B cell (primary cell): Measurements from ENCODE around the gene CFAP53. TPM values are rescaled to one million over a fixed set of nuclear protein-coding genes. Genes with fewer than 3 reads are reported as not detected.

Source experiments
- ATAC-seq: fragments of 200-7000 bp; cut with Tn5 transposase; one replicate; pipeline ENCODE4 v1.10.0; 2021; ENCODE audit warnings: low read depth, mild to moderate bottlenecking, moderate number of reproducible peaks, moderate library complexity
- CTCF ChIA-PET: fragments of 350-600 bp; sonication (Branson Sonifier 250); formaldehyde crosslinking; loops from one replicate; lab custom pipeline; 2021; ENCODE audit warnings: antibody characterized with exemption, inconsistent platforms; lab: Charles Lee
- POLR2A ChIA-PET: fragments of 350-600 bp; sonication (Branson Sonifier 250); formaldehyde crosslinking; loops from one replicate; lab custom pipeline; 2021; ENCODE audit warnings: antibody characterized with exemption; lab: Charles Lee
- DNase-seq: peaks from one replicate; pipeline ENCODE4 v3.0.0; 2013
- H2AFZ ChIP-seq: 2 replicates; pipeline ENCODE4 v1.6.1; 2012; ENCODE audit warnings: mild to moderate bottlenecking, low read depth, low read length; ENCODE audit not compliant: insufficient read depth, poor library complexity, severe bottlenecking
- H3K27ac ChIP-seq, 2 donors: 1 replicate in 1 of 2; 2 replicates in 1 of 2; pipeline ENCODE4 v1.5.1; 2012 to 2013; ENCODE audit warnings: low read length in 2 of 2, mild to moderate bottlenecking in 2 of 2, moderate library complexity in 1 of 2
- H3K27me3 ChIP-seq, 4 experiments: fragments of 200-600 bp in 1 of 4; sonication (generic) in 1 of 4; replicated peaks in 1 of 4; 1 replicate in 2 of 4; 2 replicates in 2 of 4; pipeline versions ENCODE4 v1.6.1 to v1.7.0; 2013 to 2016; ENCODE audit warnings: low read length in 3 of 4, mild to moderate bottlenecking in 2 of 4, mixed read lengths in 1 of 4, moderate library complexity in 1 of 4; ENCODE audit not compliant: insufficient read depth in 4 of 4, control insufficient read depth in 3 of 4; ENCODE audit errors: control extremely low read depth in 1 of 4
- H3K36me3 ChIP-seq, 2 experiments: replicated peaks in 1 of 2; 1 replicate in 1 of 2; 2 replicates in 1 of 2; pipeline versions ENCODE4 v1.6.1 to v1.7.1; 2013; ENCODE audit warnings: low read length in 1 of 2; ENCODE audit not compliant: insufficient read depth in 2 of 2, control insufficient read depth in 1 of 2; ENCODE audit errors: control extremely low read depth in 1 of 2, extremely low read depth in 1 of 2
- H3K4me1 ChIP-seq, 2 donors: fragments of 200-600 bp in 1 of 2; sonication (generic) in 1 of 2; 1 replicate in 1 of 2; 2 replicates in 1 of 2; pipeline versions ENCODE4 v1.5.1 to v1.6.1; 2013 to 2017; ENCODE audit warnings: low read length in 2 of 2; ENCODE audit not compliant: control insufficient read depth in 2 of 2, insufficient read depth in 2 of 2
- H3K4me2 ChIP-seq: replicated peaks from 2 replicates; pipeline ENCODE3; 2012; ENCODE audit warnings: mild to moderate bottlenecking, low read depth, low read length; ENCODE audit not compliant: poor library complexity, severe bottlenecking
- H3K4me3 ChIP-seq, 5 experiments: fragments of 200-600 bp in 1 of 5; sonication (generic) in 1 of 5; 1 replicate in 3 of 5; 2 replicates in 2 of 5; pipeline versions ENCODE4 v1.5.1 to v1.7.0; 2011 to 2016; ENCODE audit warnings: low read length in 4 of 5, mild to moderate bottlenecking in 4 of 5, low read depth in 2 of 5, control low read depth in 1 of 5, moderate library complexity in 1 of 5; ENCODE audit not compliant: insufficient read depth in 1 of 5; ENCODE audit errors: control extremely low read depth in 1 of 5, extremely low read depth in 1 of 5
- H3K79me2 ChIP-seq: fragments of 200-600 bp; sonication (generic); one replicate; pipeline ENCODE4 v1.6.0; 2016; ENCODE audit warnings: low read length; ENCODE audit not compliant: control insufficient read depth, insufficient read depth
- H3K9ac ChIP-seq: fragments of 200-600 bp; sonication (generic); 2 replicates; pipeline ENCODE4 v1.6.1; 2017; ENCODE audit warnings: mild to moderate bottlenecking, low read length, moderate library complexity
- H3K9me3 ChIP-seq, 3 donors: one replicate each; pipeline versions ENCODE4 v1.6.1 to v1.7.1; 2013; ENCODE audit warnings: low read length in 2 of 3; ENCODE audit not compliant: control insufficient read depth in 2 of 3, insufficient read depth in 1 of 3; ENCODE audit errors: control extremely low read depth in 1 of 3
- H4K20me1 ChIP-seq: 2 replicates; pipeline ENCODE4 v1.6.0; 2012; ENCODE audit warnings: mild to moderate bottlenecking, low read length; ENCODE audit not compliant: insufficient read depth, control insufficient read depth, poor library complexity, severe bottlenecking
- H3K27ac Mint-ChIP-seq: one replicate; pipeline ENCODE4 v1.8.0; 2021; ENCODE audit warnings: mixed read lengths
- H3K27me3 Mint-ChIP-seq: one replicate; pipeline ENCODE4 v1.8.0; 2021; ENCODE audit warnings: mixed read lengths
- H3K4me1 Mint-ChIP-seq: one replicate; pipeline ENCODE4 v1.8.0; 2021; ENCODE audit warnings: mixed read lengths
- H3K4me3 Mint-ChIP-seq: one replicate; pipeline ENCODE4 v1.8.0; 2021; ENCODE audit warnings: mixed read lengths
- H3K9me3 Mint-ChIP-seq: one replicate; pipeline ENCODE4 v1.8.0; 2022; ENCODE audit warnings: mixed read lengths; ENCODE audit not compliant: insufficient read depth
- CTCF ChIP-seq: fragments of 200-600 bp; IDR thresholded peaks from one replicate; pipeline ENCODE4 v1.8.0; 2022; ENCODE audit warnings: antibody characterized with exemption, mild to moderate bottlenecking
- EZH2 ChIP-seq: IDR thresholded peaks from 2 replicates; pipeline ENCODE4 v1.6.1; 2012; ENCODE audit warnings: borderline replicate concordance, low read depth, mild to moderate bottlenecking, moderate library complexity, low read length; ENCODE audit not compliant: insufficient read depth, poor library complexity, severe bottlenecking
- WGBS: methylation state at CpG from one replicate; pipeline ENCODE4 v1.1.5; 2013; ENCODE audit warnings: missing lambda C conversion rate; ENCODE audit not compliant: insufficient coverage; 5-methylcytosine and 5-hydroxymethylcytosine counted together
- intact Hi-C: fragments of 100-400 bp; cut with micrococcal nuclease; formaldehyde crosslinking; loops from one replicate; pipeline ENCODE4 v1.10.0; 2022
- polyA plus RNA-seq: library from polyadenylated mRNA; depleted of rRNA; stranded (reverse); fragments of >200 nt; gene quantifications from 2 replicates; pipeline ENCODE4 v1.2.3, GENCODE V29; 2012
- total RNA-seq, 2 donors: library from RNA; stranded (reverse); fragments of 120-200 nt in 1 of 2; gene quantifications; 1 replicate in 1 of 2; 2 replicates in 1 of 2; pipeline versions ENCODE4 v1.2.3 to v1.2.4, GENCODE V29; 2013 to 2022

The CFAP53 gene
- total and polyA plus RNA-seq, 2 donors (not counting 1 experiment from before 2014, with no cell fraction given), result 0.04 to 0.79 TPM

- Mint-ChIP-seq H3K9me3 (no peaks in the 10 kb centered on the region), H3K4me1 (peaks cover 35% of the 10 kb centered on the region), H3K27ac (peak overlapping the region; percentile 97), H3K4me3 (peak overlapping the region; percentile 97), H3K27me3 (no peaks in the 10 kb centered on the region)
- H2AFZ ChIP-seq, result peak overlapping the region; percentile 95
- TF ChIP-seq CTCF (no peak), EZH2 (no peak)
- H3K4me3 ChIP-seq, result peak overlapping the region; percentile 92 to 99 (median 99)
- POLR2A ChIA-PET, result interaction anchor here (1.0 to 1.9 kb wide), 5 partner anchors 10 to 94 kb away, joined by 5 to 10 read pairs (median 6); partner anchors contain the start of genes CFAP53 and SKA1
- peaks cover 33% of the 10 kb centered on the region for H4K20me1 ChIP-seq
- peaks cover 2 to 66% of the 10 kb centered on the region in 2 experiments for H3K36me3 ChIP-seq
- peak overlapping the region; percentile 81 to 87 for H3K27ac ChIP-seq
- H3K27me3 ChIP-seq, result no peaks in the 10 kb centered on the region
- H3K79me2 ChIP-seq, result peaks cover 43% of the 10 kb centered on the region
- intact Hi-C loops, result loop anchor here (1.0 kb wide), 4 partner anchors 14 to 788 kb away; partner anchors contain the start of genes CFAP53 and RPL17
- no peak for ATAC-seq
- H3K4me2 ChIP-seq, result peak overlapping the region; percentile 97
- CTCF ChIA-PET, result interaction anchor here (0.8 to 2.8 kb wide), 8 partner anchors 10 to 86 kb away, joined by 3 to 44 read pairs (median 6); partner anchors contain the start of genes CFAP53 and MYO5B
- WGBS, result 3% methylated on average over 16 of the region's 16 CpGs
- peaks cover 27 to 29% of the 10 kb centered on the region in 2 donors for H3K4me1 ChIP-seq
- H3K9ac ChIP-seq, result peak overlapping the region; percentile 97
- DNase-seq, result no peak
- no peaks in the 10 kb centered on the region for H3K9me3 ChIP-seq
These were observed 14.5 kb upstream of the CFAP53 start for GRCh38 chr18:50280707-50281294.

GRCh38 chr18:50279752-50280151 lies 13.5 kb upstream of the CFAP53 start:
- Histone ChIP-seq H3K4me3 (no peak overlapping the region), H3K27ac (no peak overlapping the region), H2AFZ (no peak overlapping the region), H3K4me1 (peaks cover 27 to 29% of the 10 kb centered on the region in 2 donors), H4K20me1 (peaks cover 39% of the 10 kb centered on the region), H3K4me2 (peak overlapping the region; percentile 97), H3K9me3 (no peaks in the 10 kb centered on the region), H3K36me3 (peaks cover 2 to 67% of the 10 kb centered on the region in 2 experiments), H3K9ac (peak overlapping the region; percentile 97), H3K79me2 (peaks cover 46% of the 10 kb centered on the region), H3K27me3 (no peaks in the 10 kb centered on the region)
- ChIA-PET CTCF (interaction anchor here (0.6 to 1.4 kb wide), 2 partner anchors 11 to 78 kb away, joined by 4 to 7 read pairs; no protein-coding TSS in a partner anchor), POLR2A (no interaction called here)
- WGBS, result 100% methylated on average over 1 of the region's 7 CpGs
- Mint-ChIP-seq H3K4me1 (peaks cover 35% of the 10 kb centered on the region), H3K27ac (no peak overlapping the region), H3K4me3 (peak overlapping the region; percentile 97), H3K9me3 (no peaks in the 10 kb centered on the region), H3K27me3 (no peaks in the 10 kb centered on the region)
- intact Hi-C loops, result no loop called here
- ATAC-seq, result no peak
- DNase-seq, result no peak
- TF ChIP-seq EZH2, result no peak
- no peak for TF ChIP-seq CTCF
